Breast epithelium (tissue), 3 donors: ENCODE results near the gene CCNL1.
"Not testable (repeated sequence)": the region's sequence is repeated elsewhere in the genome, so short reads cannot be mapped to it uniquely, and the experiment has no call there.

ENCODE experiments used
- CTCF ChIP-seq, 3 donors: fragments of 450-650 bp; IDR thresholded peaks; one replicate each; pipeline ENCODE4 v1.5.1; 2016 to 2017; ENCODE audit warnings: antibody characterized with exemption in 3 of 3, mild to moderate bottlenecking in 3 of 3, moderate library complexity in 3 of 3
- POLR2A ChIP-seq: fragments of 450-650 bp; IDR thresholded peaks from one replicate; pipeline ENCODE4 v1.6.1; 2016; ENCODE audit warnings: antibody characterized with exemption, mild to moderate bottlenecking, moderate library complexity
- POLR2AphosphoS5 ChIP-seq, 3 donors: sonication (generic); formaldehyde crosslinking; IDR thresholded peaks; one replicate each; pipeline ENCODE4 v1.6.1; 2017; ENCODE audit warnings: antibody characterized with exemption in 3 of 3

- TF ChIP-seq POLR2AphosphoS5 (IDR thresholded peaks at IDR 0.05); CTCF (IDR thresholded peaks at IDR 0.05); POLR2A: not testable (repeated sequence)
These were observed 18.8 kb upstream of the CCNL1 start for GRCh38 chr3:157178503-157179364.
